ENCODE measurements around the gene CMIP. TPM values are rescaled to one million over a fixed set of nuclear protein-coding genes. Genes with fewer than 3 reads are reported as not detected.

Gene CMIP
- total RNA-seq, 1 experiment from 2014 or later: 48.2 TPM

GRCh38 chr16:81654346-81654745, 209.7 kb downstream of the CMIP start:
- peaks cover 9% of the 10 kb centered on the region; the same call in 1 of the 2 replicates for H3K4me1 ChIP-seq (ENCODE audit: insufficient read depth, low read length)
- H4K20me1 ChIP-seq (ENCODE audit: control insufficient read depth, insufficient read depth, insufficient read length): no peaks in the 10 kb centered on the region
- H3K18ac ChIP-seq (ENCODE audit: insufficient read length, low read depth, low read length): no peak overlapping the region
- H3K4me1 Mint-ChIP-seq: peaks cover 50% of the 10 kb centered on the region in 2 experiments
- DNase-seq: no peak
- H3K27ac ChIP-seq (ENCODE audit: insufficient read length, low read depth, low read length): no peak overlapping the region
- no peak overlapping the region for H3K4me2 ChIP-seq (ENCODE audit: insufficient read depth, insufficient read length, low read length)
- no peaks in the 10 kb centered on the region for H3K9me3 ChIP-seq (ENCODE audit: control insufficient read depth, low read depth, low read length)
- no peak overlapping the region for H2BK12ac ChIP-seq (ENCODE audit: insufficient read length, low read depth, low read length)
- no peak overlapping the region for H3K56ac ChIP-seq (ENCODE audit: insufficient read length, low read depth, low read length)
- no peaks in the 10 kb centered on the region for H3K27me3 Mint-ChIP-seq (ENCODE audit: low read depth)
- H3K79me1 ChIP-seq (ENCODE audit: insufficient read depth, low read depth, low read length, poor library complexity, severe bottlenecking): no peaks in the 10 kb centered on the region
- no CpG with 5 or more reads among the region's 1 CpG for whole genome bisulfite sequencing (ENCODE audit: extremely low coverage, insufficient read length, low lambda C conversion rate)
- H3T11ph ChIP-seq (ENCODE audit: low read length): no peak overlapping the region
- H4K8ac ChIP-seq (replicated peaks; ENCODE audit: insufficient read length, low read depth, low read length): no peak overlapping the region
- H2BK5ac ChIP-seq (ENCODE audit: insufficient read length, low read length): no peak overlapping the region
- H3K9me3 Mint-ChIP-seq: no peaks in the 10 kb centered on the region
- no peak overlapping the region for H2BK20ac ChIP-seq (ENCODE audit: low read depth, low read length, poor library complexity, severe bottlenecking)
- H3K36me3 Mint-ChIP-seq (ENCODE audit: insufficient read depth in 1 of 3, low read depth in 3 of 3): peaks cover 6 to 30% (median 8%) of the 10 kb centered on the region in 3 experiments; a peak in 5 of 7 replicates
- H3K23ac ChIP-seq (ENCODE audit: insufficient read length, low read depth, low read length): no peak overlapping the region
- H4K91ac ChIP-seq (ENCODE audit: insufficient read length, low read depth, low read length): no peak overlapping the region
- no peak overlapping the region for H3K4ac ChIP-seq (ENCODE audit: low read depth, low read length)
- TF ChIP-seq CTCF (conservative IDR thresholded peaks at IDR 0.05): no peak
- H3K27ac Mint-ChIP-seq: no peak overlapping the region
- no peak overlapping the region for H2AFZ ChIP-seq (ENCODE audit: low read length)
- no peak overlapping the region for H3K14ac ChIP-seq (ENCODE audit: insufficient read depth, low read length)
- no peaks in the 10 kb centered on the region for H3K79me2 ChIP-seq (ENCODE audit: insufficient read depth, low read length)
- no peak overlapping the region for H2BK120ac ChIP-seq (ENCODE audit: low read depth, low read length, poor library complexity, severe bottlenecking)
- H4K5ac ChIP-seq (ENCODE audit: insufficient read length, low read depth, low read length): no peak overlapping the region
- H3K9ac ChIP-seq (ENCODE audit: extremely low read depth, insufficient read length, low read length): no peak overlapping the region
- H2AK5ac ChIP-seq (ENCODE audit: insufficient read length, low read length): no peak overlapping the region
- H2BK15ac ChIP-seq (ENCODE audit: low read depth, low read length): no peak overlapping the region
- H3K4me3 Mint-ChIP-seq: no peak overlapping the region
- H3K27me3 ChIP-seq (ENCODE audit: insufficient read depth, low read length): no peaks in the 10 kb centered on the region
- no peaks in the 10 kb centered on the region for H3K23me2 ChIP-seq (ENCODE audit: insufficient read length, low read depth, low read length, poor library complexity, severe bottlenecking)

Measured in H9 (cell line).